ENCODE data around the gene DNMT1.
A peak's percentile ranks its signal among the peaks of the same experiment; 100 is the strongest.

Gene DNMT1

GRCh38 chr19:10116866-10117616, 77.7 kb downstream of the DNMT1 start:
- no peak for TF ChIP-seq NFIC (IDR thresholded peaks at IDR 0.05)
- no peak for TF ChIP-seq TAF1 (IDR thresholded peaks at IDR 0.05; ENCODE audit: low read depth)
- TF ChIP-seq CEBPB (IDR thresholded peaks at IDR 0.05): no peak
- no peak for TF ChIP-seq EGR1 (IDR thresholded peaks at IDR 0.05)
- no peak for TF ChIP-seq TCF12 (IDR thresholded peaks at IDR 0.05; ENCODE audit: low read depth)
- TF ChIP-seq EP300 (IDR thresholded peaks at IDR 0.05; ENCODE audit: borderline replicate concordance): no peak
- TF ChIP-seq CREB1 (IDR thresholded peaks at IDR 0.05; ENCODE audit: low read depth): no peak
- TF ChIP-seq TEAD4 (IDR thresholded peaks at IDR 0.05): no peak
- TF ChIP-seq ZBTB7A (IDR thresholded peaks at IDR 0.05; ENCODE audit: low read depth): no peak
- TF ChIP-seq YY1 (IDR thresholded peaks at IDR 0.05; ENCODE audit: low read depth): no peak
- TF ChIP-seq FOXM1 (IDR thresholded peaks at IDR 0.05; ENCODE audit: borderline replicate concordance, low read depth): no peak
- TF ChIP-seq, protein P1, sequence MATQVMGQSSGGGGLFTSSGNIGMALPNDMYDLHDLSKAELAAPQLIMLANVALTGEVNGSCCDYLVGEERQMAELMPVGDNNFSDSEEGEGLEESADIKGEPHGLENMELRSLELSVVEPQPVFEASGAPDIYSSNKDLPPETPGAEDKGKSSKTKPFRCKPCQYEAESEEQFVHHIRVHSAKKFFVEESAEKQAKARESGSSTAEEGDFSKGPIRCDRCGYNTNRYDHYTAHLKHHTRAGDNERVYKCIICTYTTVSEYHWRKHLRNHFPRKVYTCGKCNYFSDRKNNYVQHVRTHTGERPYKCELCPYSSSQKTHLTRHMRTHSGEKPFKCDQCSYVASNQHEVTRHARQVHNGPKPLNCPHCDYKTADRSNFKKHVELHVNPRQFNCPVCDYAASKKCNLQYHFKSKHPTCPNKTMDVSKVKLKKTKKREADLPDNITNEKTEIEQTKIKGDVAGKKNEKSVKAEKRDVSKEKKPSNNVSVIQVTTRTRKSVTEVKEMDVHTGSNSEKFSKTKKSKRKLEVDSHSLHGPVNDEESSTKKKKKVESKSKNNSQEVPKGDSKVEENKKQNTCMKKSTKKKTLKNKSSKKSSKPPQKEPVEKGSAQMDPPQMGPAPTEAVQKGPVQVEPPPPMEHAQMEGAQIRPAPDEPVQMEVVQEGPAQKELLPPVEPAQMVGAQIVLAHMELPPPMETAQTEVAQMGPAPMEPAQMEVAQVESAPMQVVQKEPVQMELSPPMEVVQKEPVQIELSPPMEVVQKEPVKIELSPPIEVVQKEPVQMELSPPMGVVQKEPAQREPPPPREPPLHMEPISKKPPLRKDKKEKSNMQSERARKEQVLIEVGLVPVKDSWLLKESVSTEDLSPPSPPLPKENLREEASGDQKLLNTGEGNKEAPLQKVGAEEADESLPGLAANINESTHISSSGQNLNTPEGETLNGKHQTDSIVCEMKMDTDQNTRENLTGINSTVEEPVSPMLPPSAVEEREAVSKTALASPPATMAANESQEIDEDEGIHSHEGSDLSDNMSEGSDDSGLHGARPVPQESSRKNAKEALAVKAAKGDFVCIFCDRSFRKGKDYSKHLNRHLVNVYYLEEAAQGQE (IDR thresholded peaks at IDR 0.05; ENCODE audit: low read depth): no peak
- TF ChIP-seq, protein P2, sequence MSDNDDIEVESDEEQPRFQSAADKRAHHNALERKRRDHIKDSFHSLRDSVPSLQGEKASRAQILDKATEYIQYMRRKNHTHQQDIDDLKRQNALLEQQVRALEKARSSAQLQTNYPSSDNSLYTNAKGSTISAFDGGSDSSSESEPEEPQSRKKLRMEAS (IDR thresholded peaks at IDR 0.05): no peak
- TF ChIP-seq RAD21 (IDR thresholded peaks at IDR 0.05; ENCODE audit: low read depth): no peak
- no peak for TF ChIP-seq USF1 (IDR thresholded peaks at IDR 0.05)

DNA sequence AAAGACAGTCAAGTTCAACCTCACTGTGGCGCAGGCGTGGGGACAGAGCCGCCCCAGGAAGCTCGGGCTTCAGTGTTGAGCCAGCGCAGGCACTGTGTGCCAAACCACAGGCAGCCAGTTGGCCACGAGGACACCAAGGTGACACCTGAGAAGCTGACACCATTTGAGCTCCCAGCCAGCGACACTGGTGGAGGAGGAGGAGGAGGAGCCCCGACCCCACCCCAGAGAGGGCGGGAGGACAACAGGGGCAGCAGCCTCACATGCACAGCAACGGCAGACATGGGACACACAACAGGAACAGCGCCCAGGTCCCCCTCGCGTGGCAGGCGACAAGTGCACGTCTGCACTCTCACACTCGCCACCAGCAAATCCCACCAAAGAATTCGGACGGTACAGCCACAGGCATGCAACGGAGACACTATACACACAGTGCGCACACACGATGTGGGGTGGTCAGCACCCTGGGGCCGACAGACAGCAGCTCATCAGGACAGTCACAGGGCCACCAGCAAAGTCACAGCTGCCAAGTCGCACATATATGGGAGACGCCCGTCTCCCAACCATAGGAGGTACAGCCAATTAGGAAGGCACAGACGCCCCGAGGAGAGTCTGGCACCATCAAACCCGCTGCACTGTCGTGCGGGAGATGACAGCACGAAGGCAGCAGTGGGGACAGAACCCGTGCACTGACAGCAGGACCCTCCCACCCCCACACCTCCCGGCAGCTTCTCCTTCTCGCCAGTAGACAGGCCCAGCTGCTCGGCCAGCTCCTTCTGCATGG, 78.5 kb downstream of the DNMT1 start:
- no peak for TF ChIP-seq EP300 (IDR thresholded peaks at IDR 0.05; ENCODE audit: borderline replicate concordance)
- TF ChIP-seq FOXM1 (IDR thresholded peaks at IDR 0.05; ENCODE audit: borderline replicate concordance, low read depth): no peak
- TF ChIP-seq ZBTB7A (IDR thresholded peaks at IDR 0.05; ENCODE audit: low read depth): no peak
- no peak for TF ChIP-seq CEBPB (IDR thresholded peaks at IDR 0.05)
- no peak for TF ChIP-seq NFIC (IDR thresholded peaks at IDR 0.05)
- TF ChIP-seq, protein P2 (IDR thresholded peaks at IDR 0.05): no peak
- no peak for TF ChIP-seq RAD21 (IDR thresholded peaks at IDR 0.05; ENCODE audit: low read depth)
- no peak for TF ChIP-seq CREB1 (IDR thresholded peaks at IDR 0.05; ENCODE audit: low read depth)
- TF ChIP-seq TEAD4 (IDR thresholded peaks at IDR 0.05): no peak
- no peak for TF ChIP-seq YY1 (IDR thresholded peaks at IDR 0.05; ENCODE audit: low read depth)
- TF ChIP-seq TAF1 (IDR thresholded peaks at IDR 0.05; ENCODE audit: low read depth): no peak
- TF ChIP-seq EGR1 (IDR thresholded peaks at IDR 0.05): no peak

DNA sequence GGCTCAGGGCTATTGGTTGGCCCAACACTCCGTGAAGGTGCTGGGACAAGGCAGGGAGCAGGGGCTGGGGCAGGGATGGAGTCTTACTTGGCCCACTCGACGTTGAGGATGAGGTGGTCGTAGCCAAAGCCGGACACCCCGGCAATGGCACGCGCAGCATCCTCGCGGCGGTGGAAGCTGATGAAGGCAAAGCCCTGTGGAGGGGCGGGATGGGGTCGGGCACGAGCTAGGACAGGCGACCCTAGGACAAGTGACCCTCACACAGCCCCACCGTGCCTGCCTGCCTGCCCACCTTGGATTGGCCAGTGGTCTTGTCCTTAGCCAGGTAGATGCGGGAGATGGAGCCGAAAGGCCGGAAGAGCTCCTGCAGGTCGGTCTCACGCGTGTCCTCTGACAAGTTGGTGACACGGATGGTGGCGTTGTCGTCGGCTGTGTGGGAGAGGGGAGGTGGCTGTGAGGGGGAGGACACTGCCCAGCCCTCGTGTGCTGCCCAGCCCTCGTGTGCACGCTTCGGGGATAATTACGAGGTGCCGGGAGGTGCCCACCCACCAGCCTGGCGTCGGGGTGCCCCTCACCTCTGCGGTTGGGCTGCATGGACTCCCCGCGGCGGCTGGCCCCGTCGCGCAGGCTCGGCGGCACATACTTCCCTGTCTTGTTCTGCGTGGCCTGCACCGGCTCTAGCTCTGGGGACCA, 79.2 kb downstream of the DNMT1 start:
- TF ChIP-seq RAD21 (IDR thresholded peaks at IDR 0.05; ENCODE audit: low read depth): no peak
- no peak for TF ChIP-seq NFIC (IDR thresholded peaks at IDR 0.05)
- TF ChIP-seq, protein P2 (IDR thresholded peaks at IDR 0.05): no peak
- TF ChIP-seq TEAD4 (IDR thresholded peaks at IDR 0.05): no peak
- TF ChIP-seq ZBTB7A (IDR thresholded peaks at IDR 0.05; ENCODE audit: low read depth): no peak
- TF ChIP-seq EP300 (IDR thresholded peaks at IDR 0.05; ENCODE audit: borderline replicate concordance): no peak
- TF ChIP-seq TAF1 (IDR thresholded peaks at IDR 0.05; ENCODE audit: low read depth): no peak
- TF ChIP-seq YY1 (IDR thresholded peaks at IDR 0.05; ENCODE audit: low read depth): no peak
- TF ChIP-seq, protein P1 (IDR thresholded peaks at IDR 0.05; ENCODE audit: low read depth): no peak
- no peak for TF ChIP-seq TCF12 (IDR thresholded peaks at IDR 0.05; ENCODE audit: low read depth)
- TF ChIP-seq FOXM1 (IDR thresholded peaks at IDR 0.05; ENCODE audit: borderline replicate concordance, low read depth): no peak
- no peak for TF ChIP-seq EGR1 (IDR thresholded peaks at IDR 0.05)
- no peak for TF ChIP-seq CREB1 (IDR thresholded peaks at IDR 0.05; ENCODE audit: low read depth)
- TF ChIP-seq USF1 (IDR thresholded peaks at IDR 0.05): no peak
- TF ChIP-seq CEBPB (IDR thresholded peaks at IDR 0.05): no peak

- no peak for TF ChIP-seq YY1 (IDR thresholded peaks at IDR 0.05; ENCODE audit: low read depth)
- TF ChIP-seq, protein P2 (IDR thresholded peaks at IDR 0.05): no peak
- no peak for TF ChIP-seq RAD21 (IDR thresholded peaks at IDR 0.05; ENCODE audit: low read depth)
- TF ChIP-seq NFIC (IDR thresholded peaks at IDR 0.05): peak; percentile 11; the same call in 1 of the 2 replicates
- no peak for TF ChIP-seq TEAD4 (IDR thresholded peaks at IDR 0.05)
Observed at GRCh38 chr19:10114651-10115391, 79.9 kb downstream of the DNMT1 start.

Data from Ishikawa (cell line).